ENCODE measurements around the gene CCDC73. TPM values are rescaled to one million over a fixed set of nuclear protein-coding genes. Genes with fewer than 3 reads are reported as not detected.
"Not testable (repeated sequence)": the region's sequence is repeated elsewhere in the genome, so short reads cannot be mapped to it uniquely, and the experiment has no call there.

The CCDC73 gene
- total RNA-seq, 4 donors from 2014 or later = 0.15 to 0.27 TPM; not detected in 2

DNA sequence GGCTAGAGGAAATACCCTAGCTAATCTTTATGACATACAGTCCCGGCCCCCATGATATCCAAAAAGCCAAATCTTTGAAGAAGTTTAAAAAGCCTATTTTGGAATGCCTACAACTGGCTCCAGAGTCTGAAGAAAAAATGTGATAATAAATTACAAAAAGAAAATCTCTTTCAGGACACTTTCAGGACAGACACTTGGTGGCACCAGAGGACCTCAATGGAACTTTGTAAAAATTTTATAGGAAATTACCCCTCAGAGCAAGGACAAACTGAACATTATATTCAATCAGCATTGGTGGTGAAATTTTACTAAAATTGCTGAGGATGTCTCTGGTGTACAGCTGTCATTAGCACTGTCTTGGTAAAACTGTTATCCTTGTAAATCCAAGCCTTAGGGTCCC lies 81.0 kb downstream of the CCDC73 start:
- Histone ChIP-seq H3K27me3 (peaks cover 3% of the 10 kb centered on the region), H3K27ac (no peak overlapping the region), H3K36me3 (no peaks in the 10 kb centered on the region), H3K4me1 (no peaks in the 10 kb centered on the region), H3K4me3 (replicated peaks in 1 of 3) (no peak overlapping the region), H3K9me3 (no peaks in the 10 kb centered on the region)
- intact Hi-C loops (cut with DNase I) = loop anchor here (5.0 kb wide), 1 partner anchor 79 kb away; the partner anchor contains the start of gene CCDC73
- 17 to 38% methylated on average over 1 of the region's 1 CpG for WGBS, 2 donors
- TF ChIP-seq POLR2A (IDR thresholded peaks at IDR 0.05) (no peak), CTCF (IDR thresholded peaks at IDR 0.05) (peak in 5 of 6 experiments; percentile 13 to 64 (median 60))
- no peak for DNase-seq

GRCh38 chr11:32708978-32709377 lies 85.5 kb downstream of the CCDC73 start:
- H3K27me3 ChIP-seq; DNase-seq; H3K9me3 ChIP-seq; H3K4me1 ChIP-seq; H3K4me3 ChIP-seq (replicated peaks in 1 of 3); intact Hi-C loops (cut with DNase I); H3K36me3 ChIP-seq; H3K27ac ChIP-seq: not testable (repeated sequence)
- 85 to 90% methylated on average over 3 of the region's 3 CpGs for WGBS, 2 donors

DNA sequence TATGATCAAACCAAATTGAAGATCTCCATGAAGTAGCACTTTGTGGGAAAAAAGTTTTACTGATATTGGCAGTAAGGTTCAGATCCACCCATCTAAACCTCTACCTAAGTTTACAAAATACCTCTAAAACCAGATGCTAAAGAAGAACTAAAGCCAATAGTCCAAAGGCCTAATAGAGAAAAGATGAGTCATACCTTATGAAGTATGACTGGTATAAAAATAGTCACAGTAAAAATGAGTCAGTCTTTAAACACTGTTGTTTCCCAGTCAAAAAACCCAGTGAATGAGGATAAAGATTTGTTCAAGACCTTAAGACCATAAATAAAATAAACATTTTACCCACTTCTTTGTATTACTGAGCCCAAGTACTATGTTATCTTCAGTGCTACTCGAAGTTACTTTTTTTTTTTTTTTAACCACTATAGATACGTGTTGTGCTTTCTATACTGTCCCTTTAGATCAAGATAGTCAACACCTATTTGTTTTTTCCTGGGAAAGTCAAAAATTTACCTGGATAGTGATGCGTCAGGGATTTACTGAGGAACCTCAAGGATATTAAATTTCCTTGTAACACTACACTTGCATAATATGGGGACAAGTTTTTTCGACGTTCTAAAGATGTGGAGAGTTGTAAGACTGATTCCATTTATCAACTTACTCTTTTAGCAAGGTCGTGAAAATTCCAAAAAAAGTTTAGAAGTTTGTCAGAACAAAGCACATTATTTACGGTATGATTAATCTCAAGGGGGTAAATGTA lies 87.3 kb downstream of the CCDC73 start:
- Histone ChIP-seq H3K9me3 (no peaks in the 10 kb centered on the region), H3K27me3 (no peaks in the 10 kb centered on the region), H3K4me1 (no peaks in the 10 kb centered on the region), H3K27ac (no peak overlapping the region), H3K4me3 (replicated peaks in 1 of 3) (no peak overlapping the region), H3K36me3 (no peaks in the 10 kb centered on the region)
- no peak for TF ChIP-seq CTCF (IDR thresholded peaks at IDR 0.05)
- TF ChIP-seq POLR2A (IDR thresholded peaks at IDR 0.05) = no peak
- WGBS, 2 donors = 78 to 80% methylated on average over 7 of the region's 7 CpGs
- intact Hi-C loops (cut with DNase I) = no loop called here
- no peak for DNase-seq

DNA sequence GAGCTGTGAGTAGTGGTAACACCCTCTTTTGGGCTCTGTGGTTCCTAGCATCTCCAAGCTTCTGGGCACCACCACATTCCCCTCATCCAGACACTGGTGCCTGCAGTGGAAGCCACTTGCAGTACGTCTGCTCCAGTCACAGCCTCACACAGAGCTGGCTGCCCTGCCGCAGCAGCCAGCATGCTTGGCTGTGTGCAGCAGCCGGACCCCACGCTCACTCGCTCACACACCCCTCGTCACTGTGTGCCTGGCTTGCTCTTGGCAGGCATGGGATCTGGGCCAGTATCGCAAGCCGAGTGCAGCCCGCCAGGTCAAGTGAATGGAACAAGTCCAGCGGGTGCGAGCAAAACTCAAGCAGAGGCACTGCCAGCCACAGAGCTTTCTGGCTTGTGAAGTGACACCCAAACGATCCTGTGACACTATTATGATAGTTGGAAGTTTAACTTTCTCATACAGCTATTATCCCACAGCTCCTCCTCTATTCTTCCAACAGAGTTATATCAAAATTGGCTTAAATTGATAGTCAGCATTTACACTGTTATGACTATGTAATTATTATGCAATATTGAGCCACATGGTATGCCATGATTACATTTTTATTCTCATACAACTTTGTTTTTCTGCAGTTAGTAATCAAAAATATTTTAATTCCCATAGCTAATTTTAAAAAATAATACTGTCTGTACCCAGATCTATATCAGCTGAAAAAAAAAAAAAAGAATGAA lies 89.0 kb downstream of the CCDC73 start:
- no peaks in the 10 kb centered on the region for H3K27me3 ChIP-seq
- DNase-seq = no peak
- H3K27ac ChIP-seq = no peak overlapping the region
- intact Hi-C loops (cut with DNase I) = no loop called here
- no peaks in the 10 kb centered on the region for H3K4me1 ChIP-seq
- no peak overlapping the region for H3K4me3 ChIP-seq (replicated peaks in 1 of 3)
- H3K36me3 ChIP-seq = no peaks in the 10 kb centered on the region
- TF ChIP-seq POLR2A (IDR thresholded peaks at IDR 0.05) (no peak), CTCF (IDR thresholded peaks at IDR 0.05) (no peak)
- no peaks in the 10 kb centered on the region for H3K9me3 ChIP-seq
- 83 to 92% methylated on average over 12 of the region's 12 CpGs for WGBS, 2 donors

- 100% methylated on average over 5 of the region's 5 CpGs; no CpG with 5 or more reads in 1 of the 2 donors for WGBS, 2 donors
- TF ChIP-seq POLR2A (IDR thresholded peaks at IDR 0.05) (no peak), CTCF (IDR thresholded peaks at IDR 0.05) (no peak)
- Histone ChIP-seq H3K9me3 (no peaks in the 10 kb centered on the region), H3K36me3 (no peaks in the 10 kb centered on the region), H3K27me3 (no peaks in the 10 kb centered on the region), H3K4me1 (no peaks in the 10 kb centered on the region), H3K27ac (no peak overlapping the region), H3K4me3 (replicated peaks in 1 of 3) (no peak overlapping the region)
- DNase-seq = no peak
- intact Hi-C loops (cut with DNase I) = no loop called here
Measured at GRCh38 chr11:32704775-32705174, 89.7 kb downstream of the CCDC73 start.

All from thyroid gland (tissue), 4 donors.